Measurements from ENCODE around the gene DAB2IP. TPM values are rescaled to one million over a fixed set of nuclear protein-coding genes. Genes with fewer than 3 reads are reported as not detected.
"Not testable (repeated sequence)": the region's sequence is repeated elsewhere in the genome, so short reads cannot be mapped to it uniquely, and the experiment has no call there.

The DAB2IP gene
- total RNA-seq, 6 donors from 2014 or later, result 61.8 to 98.0 (median 77.2) TPM

- Histone ChIP-seq H3K4me1 (peaks cover 0 to 4% (median 1%) of the 10 kb centered on the region in 4 donors), H3K27ac (no peak overlapping the region), H3K9me3 (no peaks in the 10 kb centered on the region), H3K36me3 (peaks cover 4 to 23% (median 11%) of the 10 kb centered on the region in 4 donors), H3K27me3 (no peaks in the 10 kb centered on the region), H3K4me3 (no peak overlapping the region)
- TF ChIP-seq EP300 (IDR thresholded peaks at IDR 0.05) (no peak), CTCF (IDR thresholded peaks at IDR 0.05) (no peak), POLR2A (IDR thresholded peaks at IDR 0.05) (no peak), POLR2AphosphoS5 (IDR thresholded peaks at IDR 0.05) (no peak)
- no peak for ATAC-seq (ENCODE audit: low FRiP score in 2 of 2)
- DNase-seq, result no peak
- 94 to 95% methylated on average over 15 of the region's 15 CpGs for WGBS, 2 donors
Observed at GRCh38 chr9:121788686-121789366, 137.4 kb downstream of the DAB2IP start.

GRCh38 chr9:121790841-121791240 lies 139.4 kb downstream of the DAB2IP start:
- peaks cover 0 to 3% (median 0%) of the 10 kb centered on the region in 4 donors for H3K4me1 ChIP-seq
- no peaks in the 10 kb centered on the region for H3K27me3 ChIP-seq
- TF ChIP-seq EP300 (IDR thresholded peaks at IDR 0.05) (no peak), CTCF (IDR thresholded peaks at IDR 0.05) (no peak), POLR2A (IDR thresholded peaks at IDR 0.05) (no peak), POLR2AphosphoS5 (IDR thresholded peaks at IDR 0.05) (no peak)
- WGBS, 2 donors, result 86 to 90% methylated on average over 14 of the region's 14 CpGs
- H3K27ac ChIP-seq, result no peak overlapping the region
- DNase-seq (no peak), ATAC-seq (ENCODE audit: low FRiP score in 2 of 2) (no peak)
- H3K36me3 ChIP-seq, result peaks cover 0 to 6% (median 2%) of the 10 kb centered on the region in 4 donors
- H3K9me3 ChIP-seq, result no peaks in the 10 kb centered on the region
- no peak overlapping the region for H3K4me3 ChIP-seq

GRCh38 chr9:121792476-121792875 lies 141.0 kb downstream of the DAB2IP start:
- not testable (repeated sequence) for H3K4me1 ChIP-seq; H3K27ac ChIP-seq; H3K9me3 ChIP-seq; ATAC-seq (ENCODE audit: low FRiP score in 2 of 2); DNase-seq; H3K36me3 ChIP-seq; H3K4me3 ChIP-seq; H3K27me3 ChIP-seq
- 89% methylated on average over 9 to 10 of the region's 10 CpGs for WGBS, 2 donors

- not testable (repeated sequence) for H3K27me3 ChIP-seq; H3K4me1 ChIP-seq; H3K27ac ChIP-seq; H3K9me3 ChIP-seq; H3K36me3 ChIP-seq; ATAC-seq (ENCODE audit: low FRiP score in 2 of 2); H3K4me3 ChIP-seq; DNase-seq
- WGBS, 2 donors, result 65 to 79% methylated on average over 6 of the region's 6 CpGs
Observed at GRCh38 chr9:121794334-121794733, 142.9 kb downstream of the DAB2IP start.

- no peak for ATAC-seq (ENCODE audit: low FRiP score in 2 of 2)
- Histone ChIP-seq H3K4me1 (peaks cover 0 to 3% (median 0%) of the 10 kb centered on the region in 4 donors), H3K27me3 (no peaks in the 10 kb centered on the region), H3K9me3 (no peaks in the 10 kb centered on the region), H3K4me3 (no peak overlapping the region), H3K36me3 (no peaks in the 10 kb centered on the region), H3K27ac (no peak overlapping the region)
- WGBS, 2 donors, result 38 to 91% methylated on average over 2 of the region's 2 CpGs
- no peak for DNase-seq
- TF ChIP-seq EP300 (IDR thresholded peaks at IDR 0.05), result no peak
Observed at GRCh38 chr9:121797081-121797480, 145.6 kb downstream of the DAB2IP start.

GRCh38 chr9:121798941-121799340 lies 147.5 kb downstream of the DAB2IP start:
- H3K4me1 ChIP-seq, result peaks cover 0 to 3% (median 0%) of the 10 kb centered on the region in 4 donors
- H3K27ac ChIP-seq, result no peak overlapping the region
- no peaks in the 10 kb centered on the region for H3K27me3 ChIP-seq
- H3K36me3 ChIP-seq, result no peaks in the 10 kb centered on the region
- 78 to 79% methylated on average over 5 of the region's 5 CpGs for WGBS, 2 donors
- no peak for ATAC-seq (ENCODE audit: low FRiP score in 2 of 2)
- H3K4me3 ChIP-seq, result no peak overlapping the region
- H3K9me3 ChIP-seq, result no peaks in the 10 kb centered on the region
- no peak for DNase-seq
- TF ChIP-seq POLR2A (IDR thresholded peaks at IDR 0.05) (no peak), EP300 (IDR thresholded peaks at IDR 0.05) (no peak), POLR2AphosphoS5 (IDR thresholded peaks at IDR 0.05) (no peak), CTCF (IDR thresholded peaks at IDR 0.05) (no peak)

Measured in upper lobe of left lung (tissue), 6 donors.